Stimulated activated CD8-positive, alpha-beta memory T cell treated with anti-CD3 and anti-CD28 coated beads, Interleukin-7, amount 100 ng/mL, for 4 hours (primary cell): ENCODE measurements around the gene ZKSCAN3.
"Not testable (repeated sequence)": the region's sequence is repeated elsewhere in the genome, so short reads cannot be mapped to it uniquely, and the experiment has no call there.

Experiments
- DNase-seq, 2 donors: peaks; one replicate each; pipeline ENCODE4 v3.0.0-alpha.2; 2020; ENCODE audit warnings: low read depth in 2 of 2

The ZKSCAN3 gene

DNA sequence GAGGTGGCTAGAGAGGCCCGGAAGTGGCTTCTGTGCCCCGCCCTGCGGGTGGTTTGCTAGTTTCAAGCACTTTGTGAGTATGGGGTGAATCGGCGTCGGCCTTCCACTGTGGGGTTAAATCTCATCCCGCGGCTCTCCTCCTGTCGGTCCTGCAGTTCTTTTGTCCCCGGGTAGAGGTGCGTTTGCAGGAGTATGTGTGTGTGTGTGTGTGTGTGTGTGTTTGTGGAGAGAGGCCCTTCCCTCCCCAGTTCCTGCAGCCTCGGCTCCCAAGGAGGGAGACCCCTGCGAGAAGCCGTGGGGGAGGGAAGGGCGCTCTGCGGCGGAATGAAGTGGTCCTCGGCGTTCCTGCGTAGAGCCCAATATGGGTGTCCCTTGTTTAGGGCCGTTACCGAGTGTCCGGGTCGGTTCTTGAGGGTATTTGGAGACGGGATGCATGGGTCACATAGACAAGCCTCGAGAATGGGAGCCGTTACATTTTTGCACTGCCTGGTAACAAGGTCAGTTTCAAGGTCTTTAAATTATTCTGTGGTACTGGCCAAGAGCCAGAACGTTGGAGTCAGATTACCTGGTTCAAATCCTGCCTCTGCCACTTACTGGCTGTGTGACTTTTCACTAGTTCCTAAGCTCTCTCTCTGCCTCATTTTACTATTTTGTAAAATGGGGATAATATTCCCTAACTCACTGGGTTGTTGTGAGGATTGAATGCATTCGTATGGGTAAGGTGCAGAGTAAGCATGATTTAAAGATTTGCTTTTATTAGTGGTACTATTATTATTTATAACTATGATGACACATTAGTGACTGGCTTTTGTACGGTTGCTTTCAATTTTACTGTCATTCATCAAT is at the start of gene ZKSCAN3:
Gene ZKSCAN3, plus strand, starts transcription at position 56 of the 846 bp plus-strand sequence. CDS start 9,640 bp downstream, outside the sequence.
- DNase-seq, result peak; percentile 80 to 82

DNA sequence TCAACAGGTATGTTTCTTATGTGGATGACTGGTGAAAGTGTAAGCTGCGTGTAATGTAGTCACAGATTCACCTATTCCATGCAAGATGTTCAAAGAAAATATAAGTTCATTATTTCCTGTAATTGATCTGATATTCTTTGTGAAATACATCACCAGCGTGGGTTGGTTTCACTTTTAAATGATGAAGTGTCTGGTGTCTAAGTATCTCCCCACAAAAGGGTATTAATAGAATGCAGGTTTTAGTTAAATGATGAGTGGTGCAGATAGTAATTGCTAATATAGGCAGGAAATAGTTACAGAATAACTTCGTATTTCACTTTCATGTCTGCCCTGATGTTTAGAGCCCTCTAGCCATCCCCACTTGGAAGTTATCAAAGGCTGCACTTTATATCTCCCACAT is 46.2 kb upstream of the ZKSCAN3 start:
- no peak for DNase-seq

DNA sequence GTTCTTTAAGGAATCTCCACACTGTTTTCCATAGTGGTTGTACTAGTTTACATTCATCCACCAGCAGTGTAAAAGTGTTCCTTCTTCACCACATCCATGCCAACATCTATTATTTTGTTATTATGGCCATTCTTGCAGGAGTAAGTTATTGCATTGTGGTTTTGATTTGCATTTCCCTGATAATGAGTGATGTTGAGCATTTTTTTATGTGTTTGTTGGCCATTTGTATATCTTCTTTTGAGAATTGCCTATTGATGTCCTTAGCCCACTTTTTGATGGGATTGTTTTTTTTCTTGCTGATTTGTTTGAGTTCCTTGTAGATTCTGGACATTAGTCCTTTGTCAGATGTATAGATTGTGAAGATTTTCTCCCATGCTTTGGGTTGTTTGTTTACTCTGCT is 43.4 kb upstream of the ZKSCAN3 start:
- not testable (repeated sequence) for DNase-seq

DNA sequence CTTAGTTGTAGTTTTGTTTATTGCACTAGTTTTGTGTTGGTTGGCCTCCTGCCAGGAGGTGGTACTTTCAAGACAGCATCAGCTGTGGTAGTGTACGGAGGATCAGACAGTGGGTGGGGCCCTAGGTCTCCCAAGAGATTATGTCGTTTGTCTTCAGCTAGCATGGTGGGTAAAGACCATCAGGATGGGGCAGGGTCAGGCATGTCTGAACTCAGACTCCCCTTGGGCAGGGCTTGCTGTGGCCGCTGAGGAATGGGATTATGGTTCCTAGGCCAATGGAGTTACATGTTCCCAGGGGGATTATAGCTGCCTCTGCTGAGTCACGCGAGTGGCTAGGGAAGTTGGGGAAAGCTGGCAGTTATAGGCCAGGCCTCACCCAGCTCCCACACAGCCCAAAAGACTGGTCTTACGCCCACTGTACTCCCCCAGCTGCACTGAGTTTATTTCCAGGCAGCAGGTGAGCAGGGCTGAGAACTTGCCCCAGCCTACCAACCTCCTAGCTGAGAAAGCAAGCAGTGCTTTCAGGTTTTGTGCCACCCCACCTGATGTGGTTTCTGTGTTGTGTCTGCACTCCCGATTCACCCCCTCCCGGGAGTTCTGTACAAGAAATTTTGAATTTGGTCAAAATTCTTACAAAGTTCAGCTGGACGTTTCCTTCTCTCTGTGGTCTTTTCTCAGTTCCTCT is 38.5 kb upstream of the ZKSCAN3 start:
- DNase-seq, result no peak

DNA sequence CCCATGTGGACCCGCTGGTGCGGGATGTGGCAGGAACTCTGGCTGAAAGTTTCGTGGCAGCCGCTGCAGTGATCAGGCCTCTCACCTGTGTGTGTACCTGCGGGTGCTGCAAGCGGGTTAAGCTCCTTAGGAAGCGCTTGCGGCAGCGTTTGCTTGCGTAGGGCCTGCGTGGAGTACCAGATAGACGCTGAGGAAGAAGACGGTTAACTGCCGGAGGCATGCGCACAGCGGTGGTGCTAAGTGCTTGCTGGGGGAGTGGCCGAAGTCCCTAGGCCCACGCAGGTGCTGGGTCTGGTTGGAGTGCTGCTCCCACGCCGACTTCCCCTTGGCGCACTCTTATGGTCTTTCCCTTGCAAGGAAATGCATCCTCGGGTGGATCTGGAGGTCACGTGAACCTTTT is 36.8 kb upstream of the ZKSCAN3 start:
- DNase-seq, result no peak

DNA sequence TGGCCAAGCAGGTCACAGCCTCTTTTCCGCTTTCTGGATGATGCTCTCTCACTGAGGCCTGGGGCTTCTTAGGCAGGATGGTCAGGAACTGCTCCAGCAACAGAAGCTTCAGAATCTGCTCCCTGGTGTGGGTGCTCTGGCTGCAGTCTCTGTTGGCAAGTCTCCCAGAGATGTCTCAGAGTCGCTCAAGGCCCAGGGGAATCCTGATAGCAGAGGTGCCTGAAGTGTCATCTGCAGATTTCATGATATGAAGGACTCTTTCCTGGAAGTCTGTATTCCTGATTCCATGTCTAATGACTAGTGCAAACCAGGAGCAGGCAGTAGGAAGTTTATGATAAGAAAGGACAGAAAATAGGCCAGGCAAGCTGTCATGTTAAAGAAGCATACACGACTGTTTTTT is 34.1 kb upstream of the ZKSCAN3 start:
- DNase-seq, result no peak

DNA sequence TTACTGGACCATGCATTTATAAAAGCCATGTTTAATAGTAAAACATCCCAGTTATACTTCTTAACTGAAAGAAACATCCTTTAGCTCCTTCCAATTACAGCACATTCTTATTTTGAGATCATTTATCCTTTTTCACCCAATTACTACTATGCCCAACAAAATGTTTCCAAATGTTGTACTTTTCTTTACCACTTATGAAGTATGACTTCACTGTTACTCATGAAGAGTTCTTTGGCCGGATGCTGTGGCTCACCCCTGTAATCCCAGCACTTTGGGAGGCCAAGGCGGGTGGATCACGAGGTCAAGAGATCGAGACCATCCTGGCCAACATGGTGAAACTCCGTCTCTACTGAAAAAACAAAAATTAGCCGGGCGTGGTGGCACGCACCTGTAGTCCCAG is 31.9 kb upstream of the ZKSCAN3 start:
- DNase-seq, result not testable (repeated sequence)

DNA sequence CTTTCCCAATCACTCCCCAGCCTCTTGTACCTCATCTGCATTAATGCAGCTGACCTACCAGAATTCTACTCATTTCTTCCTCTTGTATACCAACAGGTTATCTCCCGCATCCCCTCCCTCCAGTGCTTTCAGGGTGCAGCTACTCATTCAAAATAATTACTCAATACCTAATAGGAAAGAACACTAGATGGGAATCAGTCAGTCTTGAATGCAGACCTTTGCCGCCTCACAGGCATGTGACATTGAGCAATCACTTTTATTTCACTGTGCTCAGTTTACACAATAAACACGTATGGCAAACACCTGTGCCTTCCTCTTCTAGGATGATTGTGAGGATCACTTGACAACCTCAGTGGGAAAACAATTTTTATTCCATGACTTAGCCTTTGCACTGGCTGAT is 27.1 kb upstream of the ZKSCAN3 start:
- no peak for DNase-seq

DNA sequence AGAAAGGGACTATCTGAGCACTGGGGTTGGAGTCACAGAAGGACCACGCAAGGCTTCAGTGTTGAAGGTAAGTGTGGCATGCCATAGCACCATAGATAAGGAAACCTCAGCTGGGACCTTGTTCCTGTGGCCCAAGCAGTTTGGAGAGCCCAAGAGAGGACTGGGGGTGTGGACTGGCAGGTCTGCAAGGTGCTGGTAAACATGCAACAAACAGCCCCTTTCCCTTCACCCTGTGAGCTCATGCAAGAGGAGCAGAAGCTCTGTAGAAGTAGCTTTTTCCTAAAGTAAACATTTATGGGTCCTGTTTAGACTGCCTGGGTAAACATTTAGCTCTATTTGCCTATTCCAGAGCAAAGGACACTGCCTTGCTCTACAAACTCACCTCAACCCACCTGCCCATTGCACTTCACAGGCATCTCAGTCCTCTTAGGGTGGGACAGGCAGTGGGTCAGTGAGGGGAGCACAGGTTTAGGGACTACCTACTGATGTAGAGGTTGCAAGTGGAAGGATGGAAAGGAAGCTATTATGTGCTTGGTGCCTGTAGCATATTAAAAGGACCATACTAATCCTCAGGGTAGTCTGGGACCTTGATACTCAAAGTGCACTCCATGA is 25.8 kb upstream of the ZKSCAN3 start:
- DNase-seq, result no peak

DNA sequence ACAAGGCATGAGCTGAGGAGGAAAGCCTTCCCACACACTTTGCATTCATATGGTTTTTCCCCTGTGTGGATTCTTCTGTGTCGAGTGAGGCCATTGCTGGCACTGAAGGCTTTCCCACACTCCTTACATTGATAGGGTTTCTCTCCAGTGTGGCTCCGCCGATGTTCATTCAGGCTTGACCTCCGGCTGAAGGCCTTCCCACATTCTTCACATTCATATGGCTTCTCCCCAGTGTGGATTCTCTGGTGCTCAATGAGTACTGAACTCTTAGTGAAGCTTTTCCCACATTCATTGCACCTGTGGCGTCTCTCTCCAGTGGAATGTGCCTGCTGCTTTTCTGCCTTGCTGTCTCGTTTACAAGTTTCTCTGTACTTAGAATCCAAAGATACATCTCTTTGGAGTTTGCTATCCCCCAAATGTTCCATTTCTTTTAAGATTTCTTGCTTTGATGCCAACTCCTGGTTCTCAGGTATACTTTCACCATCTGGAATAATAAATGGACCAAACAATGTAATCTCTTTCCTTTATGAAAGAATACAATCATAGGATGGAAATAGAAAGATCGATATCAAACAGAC is 23.3 kb upstream of the ZKSCAN3 start:
- DNase-seq, result no peak

DNA sequence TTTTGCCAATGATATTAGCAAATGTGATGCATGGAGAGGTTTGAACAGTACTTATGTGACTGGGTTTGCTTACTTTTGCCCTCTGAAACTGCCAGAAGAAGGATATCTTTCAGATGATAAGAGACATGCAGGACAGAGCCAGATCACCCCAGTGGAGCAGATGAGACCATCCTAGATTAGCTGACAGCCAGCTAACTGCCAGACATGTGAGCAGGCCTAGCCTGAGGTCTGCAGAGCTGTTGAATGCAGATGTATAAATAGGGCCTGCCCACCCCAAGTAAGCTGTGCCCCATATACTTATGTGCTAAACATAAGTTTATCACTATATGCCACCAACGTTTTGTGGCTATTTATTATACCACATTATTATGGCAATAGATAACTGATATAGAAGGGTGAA is 19.7 kb upstream of the ZKSCAN3 start:
- no peak for DNase-seq

DNA sequence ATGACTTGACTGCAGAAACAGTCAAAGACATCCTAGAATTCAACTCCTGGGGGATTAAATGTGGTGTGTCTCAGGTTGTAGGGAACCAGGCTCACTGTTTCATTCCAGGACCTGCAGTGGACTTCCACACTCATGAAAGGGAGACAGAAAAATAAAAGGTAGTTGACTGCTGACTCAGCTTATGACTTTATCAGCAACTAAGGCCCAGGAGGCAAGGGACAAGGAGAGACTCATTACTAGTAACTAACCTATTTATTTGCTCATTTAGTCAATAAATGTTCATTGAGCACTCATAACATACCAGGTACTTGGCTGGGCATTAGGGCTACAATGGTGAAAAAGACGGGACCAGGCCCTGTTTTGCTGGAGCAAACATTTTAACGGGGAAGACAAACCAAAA is 16.7 kb upstream of the ZKSCAN3 start:
- DNase-seq, result no peak

DNA sequence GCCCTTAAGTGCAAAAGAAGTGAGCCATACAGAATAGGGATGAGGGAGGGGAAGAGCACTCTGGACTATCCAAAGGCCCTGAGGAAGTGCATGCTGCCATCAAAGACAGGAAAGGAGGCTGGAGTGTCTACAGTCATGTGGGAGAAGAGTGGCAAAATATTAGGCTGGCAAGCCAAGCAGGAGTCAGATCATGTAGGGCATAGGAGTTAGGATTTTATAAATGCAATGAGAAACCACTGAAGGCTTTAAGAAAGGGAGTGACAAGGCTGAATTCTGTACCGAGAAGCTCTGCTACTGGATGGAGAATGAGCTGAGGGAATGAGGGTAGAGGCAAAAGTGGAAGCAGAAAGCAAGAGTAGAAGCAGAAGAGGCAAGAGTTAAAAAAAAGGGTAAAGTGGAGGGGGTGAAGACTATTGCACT is 16.1 kb upstream of the ZKSCAN3 start:
- DNase-seq, result no peak

DNA sequence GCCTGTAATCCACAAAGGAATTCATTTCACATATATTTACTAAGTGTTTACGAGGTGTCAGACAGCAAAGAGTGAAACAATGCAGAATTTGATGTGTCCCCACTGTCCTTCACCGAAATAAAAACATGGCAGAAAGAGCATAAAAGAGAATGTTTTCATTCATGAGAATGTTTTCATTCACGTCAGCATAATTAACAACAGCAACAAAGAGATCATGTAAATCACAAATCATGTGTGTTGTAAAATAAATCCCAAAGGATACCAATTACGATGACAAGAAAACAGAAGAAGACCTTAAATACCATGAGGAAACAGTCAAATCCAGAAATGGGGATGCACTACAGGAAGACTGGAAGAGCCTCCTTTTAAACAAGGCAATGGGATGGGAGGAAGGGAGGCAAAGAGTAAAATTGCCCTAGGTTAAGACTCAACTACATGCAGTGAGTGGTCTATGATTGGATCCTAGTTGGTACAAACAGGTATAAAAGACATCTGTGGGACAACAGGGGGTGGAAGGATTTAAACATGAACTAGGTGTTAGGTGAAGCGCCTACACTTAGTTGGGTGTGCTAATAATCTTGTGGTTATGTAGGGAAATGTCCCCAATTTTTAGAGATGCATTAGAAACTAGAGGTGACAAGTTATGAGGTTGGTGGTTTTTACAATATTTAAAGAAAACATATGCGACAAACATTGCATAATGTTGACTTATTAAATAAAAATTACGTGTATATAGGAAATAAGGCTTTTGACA is 15.3 kb upstream of the ZKSCAN3 start:
- no peak for DNase-seq

DNA sequence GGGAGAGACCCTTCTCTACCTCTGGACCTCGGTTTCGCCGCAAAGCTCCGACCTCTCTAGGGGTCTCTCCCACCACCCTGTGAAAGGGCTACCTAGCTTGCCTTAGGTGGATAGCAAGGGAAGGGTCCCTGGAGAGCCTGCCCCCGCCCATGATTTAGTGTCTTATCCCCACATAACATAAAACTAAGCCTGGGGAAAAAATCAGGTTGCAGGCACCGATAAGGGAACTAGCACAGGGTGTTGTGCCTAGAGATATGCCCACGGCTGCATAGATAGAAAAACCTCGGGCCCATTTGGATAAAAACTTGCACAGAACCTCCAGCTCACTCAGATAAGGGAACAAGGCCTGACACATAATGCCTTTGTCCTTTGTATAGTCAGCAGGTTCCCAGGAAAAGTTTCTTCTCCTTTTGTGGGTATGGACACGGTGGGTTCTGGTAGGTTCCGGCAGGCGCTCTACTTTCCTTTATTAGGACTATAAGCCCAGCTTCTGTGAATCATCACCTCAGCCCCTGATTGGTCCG is 14.6 kb upstream of the ZKSCAN3 start:
- no peak for DNase-seq

DNA sequence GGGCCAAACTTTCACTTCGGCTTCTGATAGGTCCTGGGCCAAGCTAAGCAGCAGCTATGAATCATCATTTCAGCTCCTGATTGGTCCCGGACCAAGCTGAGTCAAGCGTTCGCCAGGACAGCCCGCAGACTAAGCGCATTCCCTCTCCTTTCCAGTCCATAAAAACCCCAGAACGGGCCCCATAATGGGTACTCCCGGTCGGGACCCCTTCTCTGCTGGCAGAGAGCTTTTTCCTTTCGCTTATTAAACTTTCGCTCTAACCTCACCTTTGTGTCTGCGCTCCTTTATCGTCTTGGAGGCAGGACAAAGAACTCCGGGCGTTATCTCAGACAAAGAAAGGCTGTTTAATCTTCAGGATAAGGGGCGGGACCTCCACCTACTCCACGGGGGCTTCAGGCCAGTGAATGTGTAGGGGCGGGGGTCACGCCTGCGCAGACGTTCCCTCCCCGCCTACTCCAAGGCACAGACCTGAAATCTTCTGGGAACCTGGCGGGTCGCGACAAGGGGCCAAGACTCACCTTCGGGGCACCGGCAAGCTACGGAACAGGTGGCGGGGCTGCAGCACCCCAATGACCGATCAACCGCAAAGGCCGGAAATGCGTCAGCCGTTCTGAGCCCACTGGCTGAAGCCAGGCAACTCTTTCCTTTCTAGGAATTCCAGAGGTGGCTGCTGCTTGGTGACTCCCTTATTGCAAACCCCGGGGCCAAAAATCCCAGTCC is 14.0 kb upstream of the ZKSCAN3 start, which contains the start of gene ZSCAN31:
Gene ZSCAN31, minus strand, starts transcription at position 585 of the 720 bp plus-strand sequence. CDS start 6,465 bp downstream, outside the sequence.
- peak; percentile 76 to 87 for DNase-seq

DNA sequence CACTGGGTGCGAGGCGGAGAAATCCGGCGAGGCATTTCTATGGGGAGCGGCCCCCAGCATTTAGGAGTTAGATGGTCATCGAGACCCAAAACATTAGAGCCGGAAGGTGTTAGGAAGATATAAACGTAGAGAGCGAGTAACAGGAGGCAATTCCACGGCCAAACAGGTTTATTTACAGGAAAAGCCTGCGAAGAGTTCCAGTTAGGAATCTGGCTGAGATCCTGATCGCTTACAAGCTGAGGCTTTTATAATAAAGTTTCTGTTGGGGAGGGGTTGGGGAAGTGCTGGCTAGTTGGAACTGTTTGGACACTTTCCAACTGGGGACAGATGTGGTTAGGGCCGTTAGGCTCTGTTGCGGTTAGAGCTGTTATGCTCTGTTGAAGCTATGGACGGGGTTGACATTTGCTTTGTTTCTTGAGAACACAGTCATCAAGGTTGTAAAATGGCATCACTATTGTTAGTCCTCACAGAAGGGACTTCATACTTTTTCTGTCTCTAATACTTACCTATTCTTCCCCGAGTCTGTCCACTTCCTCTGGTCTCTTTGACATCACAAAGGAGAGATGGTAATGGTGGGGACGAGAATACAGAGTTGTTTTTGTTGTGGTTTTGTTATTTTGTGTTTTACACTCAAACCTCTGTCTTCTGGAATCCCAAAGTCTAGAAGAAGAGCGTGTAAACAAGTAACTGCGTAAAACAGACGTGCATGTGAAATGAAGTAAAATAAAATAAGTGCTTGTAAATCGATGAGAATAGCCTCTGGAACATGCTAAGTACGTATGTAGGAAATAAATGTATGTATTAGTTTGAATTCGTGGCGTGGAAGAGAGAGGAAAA is 13.2 kb upstream of the ZKSCAN3 start:
- DNase-seq, result peak in 1 of 2 donors; percentile 7

DNA sequence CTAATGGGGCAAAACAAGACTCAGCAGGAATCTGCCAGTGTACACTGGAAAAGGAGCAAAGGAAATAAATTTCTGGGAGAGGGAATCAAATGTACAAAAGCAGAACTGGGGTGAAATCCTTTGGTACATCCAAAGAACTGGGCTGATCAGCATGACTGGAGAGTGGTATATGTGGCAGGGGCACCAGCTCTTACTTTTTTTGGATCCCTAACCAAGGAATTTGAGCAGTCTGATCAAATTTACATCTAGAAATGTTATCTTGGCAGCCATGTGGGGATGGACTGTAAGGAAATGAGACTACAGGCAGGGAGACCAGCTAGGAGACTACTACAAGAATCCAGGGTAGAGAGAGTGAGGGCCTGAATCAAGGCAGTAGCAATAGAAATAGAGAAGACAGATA is 12.6 kb upstream of the ZKSCAN3 start:
- DNase-seq, result no peak

DNA sequence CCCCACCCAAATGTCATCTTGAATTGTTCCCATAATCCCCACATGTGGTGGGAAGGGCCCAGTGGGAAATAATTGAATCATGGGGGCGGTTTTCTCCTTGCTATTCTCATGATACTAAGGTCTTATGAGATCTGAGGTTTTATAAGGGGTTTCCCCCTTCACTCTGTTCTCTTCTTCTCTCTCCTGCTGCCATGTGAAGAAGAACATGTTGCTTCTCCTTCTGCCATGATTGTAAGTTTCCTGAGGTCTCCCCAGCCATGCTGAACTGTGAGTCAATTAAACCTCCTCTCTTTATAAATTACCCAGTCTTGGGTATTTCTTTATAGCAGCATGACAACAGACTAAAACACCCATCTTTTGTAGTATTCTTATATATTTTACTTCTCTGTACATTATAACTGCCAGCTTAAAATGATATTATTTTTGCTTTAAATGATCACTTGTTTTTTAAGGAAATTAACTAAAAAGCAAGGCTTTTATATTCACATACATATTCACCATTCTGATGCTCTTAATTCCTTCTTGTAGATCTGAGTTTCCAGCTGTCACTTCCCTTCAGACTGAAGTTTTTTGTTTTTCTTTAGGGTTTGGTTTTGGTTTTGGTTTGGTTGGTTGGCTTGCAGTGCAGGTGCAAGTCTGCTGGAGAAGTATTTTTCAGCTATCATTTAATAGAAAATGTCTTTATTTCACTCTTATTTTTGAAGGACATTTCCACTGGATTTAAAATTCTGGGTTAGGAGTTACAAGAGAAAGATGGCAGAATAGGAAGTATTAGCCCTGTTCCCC is 9.2 kb upstream of the ZKSCAN3 start:
- no peak for DNase-seq
